ENCODE results near the gene USP54.

DNA sequence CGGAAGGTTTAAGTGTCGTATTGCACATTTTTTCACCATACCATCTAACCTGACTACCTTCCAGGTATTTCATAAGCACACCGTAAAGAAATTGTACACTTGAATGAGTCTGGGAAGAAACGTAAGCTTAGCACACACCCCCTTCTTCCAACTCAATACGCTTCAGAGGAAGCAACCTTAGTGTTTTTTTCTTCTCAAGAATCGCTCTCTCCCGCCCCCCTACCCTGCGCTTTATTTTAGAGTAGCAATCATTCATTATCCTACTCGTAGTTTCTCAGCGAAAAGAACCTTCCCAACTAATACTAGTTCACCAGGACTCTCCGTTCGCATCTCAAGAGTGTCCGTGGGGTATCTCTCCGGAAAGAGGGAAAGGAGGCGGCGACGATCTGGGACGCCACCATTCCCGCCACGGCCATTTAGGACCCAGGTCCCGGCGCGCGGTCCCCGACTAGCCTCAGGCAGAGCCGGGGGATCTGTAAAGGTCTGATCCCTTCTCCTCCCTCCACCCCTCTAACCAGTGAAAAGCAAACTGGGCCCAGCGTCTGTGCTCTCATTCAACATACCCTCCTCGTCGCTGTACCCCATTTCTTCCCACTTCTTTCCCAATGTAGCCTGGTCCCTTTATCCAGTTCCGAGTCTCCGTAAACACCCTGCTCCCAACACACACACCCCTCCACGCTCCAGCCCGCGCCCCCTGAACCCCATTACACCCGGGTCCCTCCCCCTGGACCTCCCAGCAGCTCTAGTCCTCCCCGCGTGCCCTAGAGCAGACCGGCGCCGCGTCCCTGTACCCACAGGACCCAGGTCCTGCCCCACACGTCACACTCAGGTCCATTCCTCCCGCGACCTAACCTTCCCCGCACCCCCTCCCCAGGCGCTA is 34.1 kb upstream of the USP54 start:
- TF ChIP-seq, protein P1, sequence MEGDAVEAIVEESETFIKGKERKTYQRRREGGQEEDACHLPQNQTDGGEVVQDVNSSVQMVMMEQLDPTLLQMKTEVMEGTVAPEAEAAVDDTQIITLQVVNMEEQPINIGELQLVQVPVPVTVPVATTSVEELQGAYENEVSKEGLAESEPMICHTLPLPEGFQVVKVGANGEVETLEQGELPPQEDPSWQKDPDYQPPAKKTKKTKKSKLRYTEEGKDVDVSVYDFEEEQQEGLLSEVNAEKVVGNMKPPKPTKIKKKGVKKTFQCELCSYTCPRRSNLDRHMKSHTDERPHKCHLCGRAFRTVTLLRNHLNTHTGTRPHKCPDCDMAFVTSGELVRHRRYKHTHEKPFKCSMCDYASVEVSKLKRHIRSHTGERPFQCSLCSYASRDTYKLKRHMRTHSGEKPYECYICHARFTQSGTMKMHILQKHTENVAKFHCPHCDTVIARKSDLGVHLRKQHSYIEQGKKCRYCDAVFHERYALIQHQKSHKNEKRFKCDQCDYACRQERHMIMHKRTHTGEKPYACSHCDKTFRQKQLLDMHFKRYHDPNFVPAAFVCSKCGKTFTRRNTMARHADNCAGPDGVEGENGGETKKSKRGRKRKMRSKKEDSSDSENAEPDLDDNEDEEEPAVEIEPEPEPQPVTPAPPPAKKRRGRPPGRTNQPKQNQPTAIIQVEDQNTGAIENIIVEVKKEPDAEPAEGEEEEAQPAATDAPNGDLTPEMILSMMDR (IDR thresholded peaks at IDR 0.05): no peak
- no peak for TF ChIP-seq POLR2A (IDR thresholded peaks at IDR 0.05)
